C4-2B (cell line): Measurements from ENCODE around the gene NHSL2.

Experiments used
- H3K27ac ChIP-seq: fragments of 450-650 bp; 2 replicates; pipeline ENCODE4 v1.5.1; 2017
- ZFX ChIP-seq: fragments of 450-650 bp; IDR thresholded peaks from 2 replicates; pipeline ENCODE4 v1.6.1; 2017
- TF ChIP-seq, protein P1 (sequence below): fragments of 450-650 bp; conservative IDR thresholded peaks from 2 replicates; pipeline ENCODE4 v1.5.1; 2017; ENCODE audit warnings: mild to moderate bottlenecking

Gene NHSL2

DNA sequence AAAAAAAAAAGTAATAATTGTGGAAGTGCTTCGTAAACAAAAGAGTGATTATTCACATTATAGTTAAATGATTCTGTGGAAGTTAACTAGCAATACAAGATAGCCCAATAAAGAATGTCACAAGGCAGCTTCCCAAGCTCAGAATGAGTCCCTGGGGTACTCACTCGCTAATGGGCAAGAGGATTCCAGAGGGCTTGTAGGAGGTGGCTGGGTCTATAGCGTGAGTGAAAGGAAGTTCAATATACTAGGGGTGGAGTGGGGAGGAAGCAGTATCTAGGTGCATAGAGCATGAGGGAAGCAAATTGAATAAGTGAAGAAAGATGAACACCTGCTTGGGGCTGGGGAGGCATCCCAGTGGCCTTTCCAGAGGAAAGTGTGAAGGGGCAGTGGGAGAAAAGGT is 178.6 kb downstream of the NHSL2 start:
- TF ChIP-seq, protein P1, sequence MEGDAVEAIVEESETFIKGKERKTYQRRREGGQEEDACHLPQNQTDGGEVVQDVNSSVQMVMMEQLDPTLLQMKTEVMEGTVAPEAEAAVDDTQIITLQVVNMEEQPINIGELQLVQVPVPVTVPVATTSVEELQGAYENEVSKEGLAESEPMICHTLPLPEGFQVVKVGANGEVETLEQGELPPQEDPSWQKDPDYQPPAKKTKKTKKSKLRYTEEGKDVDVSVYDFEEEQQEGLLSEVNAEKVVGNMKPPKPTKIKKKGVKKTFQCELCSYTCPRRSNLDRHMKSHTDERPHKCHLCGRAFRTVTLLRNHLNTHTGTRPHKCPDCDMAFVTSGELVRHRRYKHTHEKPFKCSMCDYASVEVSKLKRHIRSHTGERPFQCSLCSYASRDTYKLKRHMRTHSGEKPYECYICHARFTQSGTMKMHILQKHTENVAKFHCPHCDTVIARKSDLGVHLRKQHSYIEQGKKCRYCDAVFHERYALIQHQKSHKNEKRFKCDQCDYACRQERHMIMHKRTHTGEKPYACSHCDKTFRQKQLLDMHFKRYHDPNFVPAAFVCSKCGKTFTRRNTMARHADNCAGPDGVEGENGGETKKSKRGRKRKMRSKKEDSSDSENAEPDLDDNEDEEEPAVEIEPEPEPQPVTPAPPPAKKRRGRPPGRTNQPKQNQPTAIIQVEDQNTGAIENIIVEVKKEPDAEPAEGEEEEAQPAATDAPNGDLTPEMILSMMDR: no peak
- no peak for TF ChIP-seq ZFX
- no peak overlapping the region for H3K27ac ChIP-seq

DNA sequence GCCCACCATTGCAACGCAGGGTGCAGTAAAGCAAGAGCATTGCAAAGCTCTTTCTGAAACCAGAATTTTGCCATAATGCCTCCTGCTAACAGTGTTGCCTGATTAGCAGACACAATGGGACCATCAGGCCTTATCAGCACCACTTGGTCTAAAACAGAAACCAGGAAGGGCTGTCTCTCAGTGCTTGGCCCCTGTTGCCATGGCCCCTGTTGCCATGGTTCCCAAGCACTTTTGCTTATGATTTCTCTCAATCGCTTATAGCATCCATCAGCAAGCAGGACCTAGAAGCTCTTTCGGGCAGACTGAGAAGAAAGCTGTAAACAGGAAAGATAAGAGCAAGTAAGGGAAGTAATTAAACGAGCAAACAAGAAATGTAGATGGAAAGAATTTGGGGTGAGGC is 184.2 kb downstream of the NHSL2 start:
- H3K27ac ChIP-seq: no peak overlapping the region
- TF ChIP-seq ZFX: no peak
- TF ChIP-seq, protein P1: no peak

DNA sequence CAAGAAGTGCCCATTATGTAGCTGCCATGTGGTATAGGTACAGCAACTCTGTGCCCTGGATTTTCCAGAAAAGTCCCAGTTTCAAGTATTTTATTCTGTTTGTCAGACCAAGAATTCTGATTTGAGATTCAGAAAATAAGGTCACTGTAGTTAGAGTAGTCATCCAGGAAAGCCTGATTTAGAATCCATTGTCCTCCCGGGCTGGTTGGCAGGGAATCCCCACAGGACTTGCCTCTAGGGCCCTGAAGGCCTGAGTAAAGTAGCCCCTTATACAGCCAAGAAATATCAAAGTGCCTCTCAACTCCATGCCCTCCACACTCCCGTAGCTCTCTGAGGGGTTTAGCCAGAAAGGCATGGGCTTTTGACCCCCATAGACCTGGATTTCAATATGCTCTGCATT is 184.7 kb downstream of the NHSL2 start:
- TF ChIP-seq, protein P1: no peak
- TF ChIP-seq ZFX: no peak
- no peak overlapping the region for H3K27ac ChIP-seq

DNA sequence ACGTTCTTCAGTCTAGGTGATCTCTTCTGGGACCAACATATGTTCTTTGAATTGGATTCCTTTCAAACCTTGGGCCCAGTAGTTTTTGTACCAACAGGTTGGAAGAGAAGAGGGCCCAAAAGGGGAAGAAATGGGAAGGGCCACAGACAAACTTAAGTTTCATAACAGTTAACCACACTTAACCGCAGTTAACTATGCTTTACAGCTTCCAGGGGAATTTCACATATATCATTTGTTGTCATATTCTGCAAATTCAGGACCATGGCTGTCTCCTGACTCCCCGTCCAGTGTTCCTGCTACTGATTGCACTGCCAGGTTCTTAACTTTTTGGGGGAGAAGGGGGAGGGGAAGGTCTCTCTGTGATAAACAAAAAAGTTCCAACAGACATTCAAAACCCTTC is 186.5 kb downstream of the NHSL2 start:
- TF ChIP-seq ZFX: no peak
- TF ChIP-seq, protein P1: no peak
- no peak overlapping the region for H3K27ac ChIP-seq

DNA sequence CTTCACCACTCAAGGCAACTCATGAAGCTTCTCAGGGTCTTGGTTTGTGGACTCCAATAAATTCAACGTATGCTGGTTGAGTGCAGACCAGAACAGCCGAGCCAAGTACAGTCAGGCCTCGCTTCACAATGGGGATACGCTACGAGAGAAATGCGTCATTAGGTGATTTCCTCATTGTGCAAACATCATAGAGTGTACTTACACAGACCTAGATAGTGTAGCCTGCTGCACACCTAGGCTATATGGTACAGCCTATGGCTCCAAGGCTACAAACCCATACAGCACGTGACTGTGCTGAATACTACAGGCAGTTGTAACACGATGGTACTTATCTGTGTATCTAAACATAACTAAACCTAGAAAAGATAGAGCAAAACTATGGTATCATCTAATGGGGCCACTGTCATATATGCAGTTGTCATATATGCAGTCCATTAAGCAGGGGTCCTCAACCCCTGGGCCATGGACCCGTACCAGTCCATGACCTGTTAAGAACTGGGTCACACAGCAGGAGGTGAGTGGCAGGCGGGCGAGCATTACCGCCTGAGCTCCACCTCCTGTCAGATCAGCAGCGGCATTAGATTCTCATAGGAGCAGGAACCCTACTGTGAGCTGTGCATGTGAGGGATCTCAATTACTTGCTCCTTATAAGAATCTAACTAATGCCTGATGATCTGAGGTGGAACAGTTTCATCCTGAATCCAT is 189.6 kb downstream of the NHSL2 start:
- no peak for TF ChIP-seq ZFX
- TF ChIP-seq, protein P1: no peak
- no peak overlapping the region for H3K27ac ChIP-seq

DNA sequence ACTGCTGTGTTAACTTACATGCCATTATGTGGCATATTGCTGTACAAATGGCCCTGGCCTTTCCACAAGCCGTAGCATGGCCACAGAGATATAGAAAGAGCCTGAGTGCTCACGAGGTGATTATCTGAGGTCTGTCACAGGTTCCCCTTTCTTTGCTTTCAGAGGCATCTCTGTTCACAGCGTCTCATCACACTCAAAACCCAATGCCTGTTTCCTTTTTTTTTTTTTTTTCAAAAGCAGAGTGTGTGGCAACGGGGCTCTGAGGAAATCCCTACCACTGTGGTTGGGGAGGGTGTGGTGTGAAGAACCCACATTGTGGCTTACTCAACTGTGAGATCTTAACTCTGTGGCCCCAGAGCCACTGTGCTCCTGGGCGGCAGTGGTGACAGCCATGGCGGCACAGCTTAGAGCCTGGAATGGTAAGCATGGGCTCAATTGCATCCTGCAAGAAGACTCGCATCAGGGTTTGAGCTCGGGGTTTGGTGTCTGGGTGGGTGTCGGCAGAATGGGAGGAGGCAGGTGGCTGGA is 190.2 kb downstream of the NHSL2 start:
- TF ChIP-seq ZFX: no peak
- TF ChIP-seq, protein P1: no peak
- no peak overlapping the region for H3K27ac ChIP-seq

DNA sequence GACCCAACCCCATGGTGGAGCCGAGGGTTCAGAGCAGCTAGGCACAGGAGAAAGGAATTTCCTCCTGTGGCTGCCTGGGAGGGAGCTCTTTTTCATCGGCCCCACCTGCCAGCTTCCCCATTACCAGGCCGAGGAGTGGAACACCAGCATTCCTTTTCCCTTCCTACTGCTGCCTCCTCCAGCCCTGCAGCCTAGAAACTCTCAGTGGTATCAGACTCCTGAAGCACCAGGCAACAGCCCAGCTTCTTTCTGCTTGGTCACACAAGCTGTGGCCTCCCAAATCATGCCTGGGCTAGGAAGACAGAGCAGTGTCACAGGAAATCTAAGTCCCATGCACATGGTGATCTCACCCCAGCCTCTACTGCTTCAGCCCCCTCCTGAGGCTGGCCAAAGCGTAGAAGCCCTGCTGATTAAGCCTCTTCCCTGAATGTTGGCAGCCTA is 191.0 kb downstream of the NHSL2 start:
- no peak overlapping the region for H3K27ac ChIP-seq
- TF ChIP-seq, protein P1: no peak
- no peak for TF ChIP-seq ZFX
